ENCODE data around the gene DHX35.

GRCh38 chr20:39038495-39038894, 76.4 kb downstream of the DHX35 start:
- TF ChIP-seq TSHZ2 (CRISPR knock-in tag; IDR thresholded peaks at IDR 0.05) (no peak), RARB (CRISPR knock-in tag; IDR thresholded peaks at IDR 0.05) (no peak), ZNF565 (CRISPR knock-in tag; conservative IDR thresholded peaks at IDR 0.05; ENCODE audit: low read depth) (no peak)
